Small intestine (tissue), 7 donors: ENCODE data around the gene HECTD4. TPM values are rescaled to one million over a fixed set of nuclear protein-coding genes. Genes with fewer than 3 reads are reported as not detected.

ENCODE experiments used
- DNase-seq, 2 donors: peaks; one replicate each; pipeline versions ENCODE4 v3.0.0 to v3.0.0-alpha.2; 2013
- FAIRE-seq: peaks from 2 replicates; lab custom pipeline; 2012; peaks lifted over from hg19 to GRCh38; lab: Jason Lieb, UNC
- H3K27ac ChIP-seq, 3 donors: one replicate each; pipeline ENCODE4 v1.5.1; 2013; ENCODE audit warnings: low read length in 2 of 3, mild to moderate bottlenecking in 2 of 3, control low read depth in 1 of 3, inconsistent platforms in 1 of 3, low read depth in 1 of 3, moderate library complexity in 1 of 3
- H3K27me3 ChIP-seq, 3 donors: one replicate each; pipeline ENCODE4 v1.6.1; 2013; ENCODE audit warnings: low read length in 3 of 3, inconsistent platforms in 1 of 3; ENCODE audit not compliant: control insufficient read depth in 3 of 3, insufficient read depth in 3 of 3
- H3K36me3 ChIP-seq, 3 donors: one replicate each; pipeline ENCODE4 v1.6.1; 2013; ENCODE audit warnings: low read length in 3 of 3, inconsistent platforms in 1 of 3, low read depth in 1 of 3, mild to moderate bottlenecking in 1 of 3, moderate library complexity in 1 of 3; ENCODE audit not compliant: control insufficient read depth in 3 of 3, insufficient read depth in 2 of 3
- H3K4me1 ChIP-seq, 3 donors: one replicate each; pipeline ENCODE4 v1.6.1; 2013; ENCODE audit warnings: low read length in 2 of 3, inconsistent platforms in 1 of 3, low read depth in 1 of 3, mild to moderate bottlenecking in 1 of 3, moderate library complexity in 1 of 3; ENCODE audit not compliant: control insufficient read depth in 3 of 3, insufficient read depth in 2 of 3
- H3K4me3 ChIP-seq, 3 donors: one replicate each; pipeline ENCODE4 v1.5.1; 2013; ENCODE audit warnings: low read length in 3 of 3, control low read depth in 1 of 3, inconsistent platforms in 1 of 3, low read depth in 1 of 3, mild to moderate bottlenecking in 1 of 3, moderate library complexity in 1 of 3
- H3K9me3 ChIP-seq, 2 donors: one replicate each; pipeline ENCODE4 v1.6.1; 2013; ENCODE audit warnings: low read depth in 1 of 2, low read length in 1 of 2; ENCODE audit not compliant: control insufficient read depth in 2 of 2, insufficient read depth in 1 of 2
- WGBS, 3 donors: extraction: QIAGEN DNeasy Blood & Tissue Kit; methylation state at CpG; one replicate each; pipeline ENCODE4 v1.1.7; 2013; 5-methylcytosine and 5-hydroxymethylcytosine counted together
- polyA plus RNA-seq, 4 donors: library from polyadenylated mRNA; stranded (reverse) in 3 of 4; unstranded in 1 of 4; fragments of 200-250 nt in 3 of 4; fragments of 120-200 nt in 1 of 4; gene quantifications; one replicate each; pipeline versions ENCODE4 v1.2.1 to v1.2.3, GENCODE V29; 2013
- donor health status: healthy with polysubstance abuse.
- donor health status: control.
- donor health status: control.
- donor health status: Bipolar disorder and iron deficiency.
- donor health status: healthy.

The HECTD4 gene
- polyA plus RNA-seq, 4 donors, result 6.1 to 33.4 (median 11.4) TPM

GRCh38 chr12:112327209-112327938 is 54.9 kb downstream of the HECTD4 start:
- Histone ChIP-seq H3K9me3 (no peaks in the 10 kb centered on the region), H3K27me3 (no peaks in the 10 kb centered on the region), H3K4me1 (peaks cover 0 to 2% (median 0%) of the 10 kb centered on the region in 3 donors), H3K36me3 (no peaks in the 10 kb centered on the region), H3K4me3 (no peak overlapping the region), H3K27ac (no peak overlapping the region)
- FAIRE-seq, result no peak
- WGBS, 3 donors, result 63 to 69% (median 64%) methylated on average over 7 of the region's 7 CpGs
- peak in 1 of 2 donors; percentile 8 for DNase-seq

DNA sequence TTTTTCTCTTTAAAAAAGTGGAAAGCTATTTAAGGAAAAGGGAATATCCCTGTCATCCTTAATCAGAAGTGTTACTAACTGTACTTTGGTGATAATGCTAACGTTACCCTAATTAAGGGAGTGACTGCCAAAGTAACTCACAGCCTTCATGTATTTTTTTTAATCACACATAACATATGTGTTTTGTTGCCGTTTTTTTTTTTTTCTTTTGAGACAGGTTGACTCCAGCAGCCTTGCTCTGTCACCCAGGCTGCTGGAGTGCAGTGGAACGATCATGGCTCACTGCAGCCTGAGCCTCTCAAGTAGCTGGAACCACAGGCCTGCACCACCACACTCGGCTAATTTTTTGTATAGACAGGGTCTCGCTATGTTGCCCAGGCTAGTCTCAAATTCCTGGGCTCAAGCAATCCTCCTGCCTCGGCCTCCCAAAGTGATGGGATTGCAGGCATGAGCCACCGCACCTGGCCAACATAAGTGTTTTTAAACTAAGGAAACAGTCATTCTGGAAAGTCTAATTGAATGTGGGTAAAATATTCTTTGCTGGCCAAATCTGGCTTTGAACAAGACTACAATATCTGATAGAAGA is 56.5 kb downstream of the HECTD4 start:
- H3K4me1 ChIP-seq, result peaks cover 0 to 2% (median 0%) of the 10 kb centered on the region in 3 donors
- 75 to 82% (median 80%) methylated on average over 7 of the region's 7 CpGs for WGBS, 3 donors
- no peak overlapping the region for H3K27ac ChIP-seq
- no peaks in the 10 kb centered on the region for H3K27me3 ChIP-seq
- FAIRE-seq (no peak), DNase-seq (no peak)
- no peak overlapping the region for H3K4me3 ChIP-seq
- H3K9me3 ChIP-seq, result no peaks in the 10 kb centered on the region
- H3K36me3 ChIP-seq, result no peaks in the 10 kb centered on the region

GRCh38 chr12:112325157-112325556 is 57.1 kb downstream of the HECTD4 start:
- FAIRE-seq (no peak), DNase-seq (no peak)
- Histone ChIP-seq H3K4me1 (peaks cover 0 to 2% (median 0%) of the 10 kb centered on the region in 3 donors), H3K9me3 (no peaks in the 10 kb centered on the region), H3K27ac (no peak overlapping the region), H3K4me3 (no peak overlapping the region), H3K27me3 (no peaks in the 10 kb centered on the region), H3K36me3 (no peaks in the 10 kb centered on the region)
- 77 to 97% (median 89%) methylated on average over 1 of the region's 1 CpG for WGBS, 3 donors

- WGBS, 3 donors, result 47 to 70% (median 62%) methylated on average over 4 of the region's 4 CpGs
- no peaks in the 10 kb centered on the region for H3K9me3 ChIP-seq
- no peaks in the 10 kb centered on the region for H3K27me3 ChIP-seq
- DNase-seq (no peak), FAIRE-seq (no peak)
- H3K4me1 ChIP-seq, result peaks cover 0 to 2% (median 0%) of the 10 kb centered on the region in 3 donors
- no peak overlapping the region for H3K4me3 ChIP-seq
- no peak overlapping the region for H3K27ac ChIP-seq
- peaks cover 0 to 11% (median 0%) of the 10 kb centered on the region in 3 donors for H3K36me3 ChIP-seq
Measured at GRCh38 chr12:112322882-112323547, 59.2 kb downstream of the HECTD4 start.

DNA sequence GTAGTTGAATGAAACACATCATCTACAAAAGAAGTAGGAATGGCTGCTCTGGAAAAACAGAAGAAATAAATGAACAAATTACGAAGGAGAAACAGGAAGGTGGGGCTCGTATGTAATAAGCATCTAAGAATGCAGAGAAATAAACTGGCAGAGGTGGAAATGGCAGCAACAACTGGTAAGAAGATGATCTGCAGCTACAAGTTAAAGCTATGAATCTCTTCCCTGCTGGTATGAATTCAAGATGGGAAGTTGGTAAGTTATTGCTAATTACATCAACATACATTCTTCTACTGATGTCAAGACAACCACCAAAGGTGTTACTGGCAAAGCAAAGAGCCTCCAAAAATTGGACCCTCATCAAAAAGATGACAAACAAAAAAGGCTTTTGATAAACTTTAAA is 59.8 kb downstream of the HECTD4 start:
- Histone ChIP-seq H3K27ac (no peak overlapping the region), H3K36me3 (peaks cover 0 to 13% (median 0%) of the 10 kb centered on the region in 3 donors), H3K9me3 (no peaks in the 10 kb centered on the region), H3K27me3 (no peaks in the 10 kb centered on the region), H3K4me1 (peaks cover 0 to 2% (median 0%) of the 10 kb centered on the region in 3 donors), H3K4me3 (no peak overlapping the region)
- 75 to 83% (median 82%) methylated on average over 2 of the region's 2 CpGs for WGBS, 3 donors
- no peak for FAIRE-seq
- DNase-seq, result no peak

- Histone ChIP-seq H3K4me3 (no peak overlapping the region), H3K9me3 (no peaks in the 10 kb centered on the region), H3K27me3 (no peaks in the 10 kb centered on the region), H3K27ac (no peak overlapping the region), H3K36me3 (peaks cover 0 to 15% (median 1%) of the 10 kb centered on the region in 3 donors), H3K4me1 (peaks cover 0 to 2% (median 0%) of the 10 kb centered on the region in 3 donors)
- FAIRE-seq, result no peak
- no peak for DNase-seq
Measured at GRCh38 chr12:112321245-112321644, 61.0 kb downstream of the HECTD4 start.

DNA sequence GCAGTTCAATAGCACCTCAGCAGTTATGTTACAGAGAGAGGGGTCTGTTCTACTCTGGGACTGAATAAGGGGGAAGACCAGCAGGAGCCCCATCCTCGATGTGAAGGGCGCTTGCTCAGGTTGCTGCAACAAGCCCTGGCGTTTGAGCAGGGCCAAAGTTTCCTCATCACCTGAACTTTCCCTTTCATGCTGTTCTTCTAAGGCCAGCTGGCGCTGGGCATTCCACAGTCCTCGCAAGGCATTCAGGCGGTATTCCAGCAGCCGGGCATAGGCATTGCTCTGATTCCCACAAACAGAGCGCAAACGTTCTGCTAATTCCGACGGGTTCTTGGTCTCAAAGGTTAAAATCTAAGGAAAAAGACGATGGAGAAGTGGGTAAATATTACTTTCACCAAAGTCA is 62.8 kb downstream of the HECTD4 start:
- WGBS, 3 donors, result 90 to 94% (median 91%) methylated on average over 12 of the region's 12 CpGs
- H3K4me1 ChIP-seq, result peaks cover 0 to 2% (median 0%) of the 10 kb centered on the region in 3 donors
- DNase-seq, result no peak
- no peaks in the 10 kb centered on the region for H3K27me3 ChIP-seq
- no peak overlapping the region for H3K4me3 ChIP-seq
- FAIRE-seq, result no peak
- no peaks in the 10 kb centered on the region for H3K9me3 ChIP-seq
- H3K27ac ChIP-seq, result no peak overlapping the region
- peaks cover 0 to 18% (median 1%) of the 10 kb centered on the region in 3 donors for H3K36me3 ChIP-seq

GRCh38 chr12:112317481-112317880 is 64.8 kb downstream of the HECTD4 start:
- H3K36me3 ChIP-seq, result peaks cover 0 to 25% (median 1%) of the 10 kb centered on the region in 3 donors
- no peak overlapping the region for H3K4me3 ChIP-seq
- no peaks in the 10 kb centered on the region for H3K4me1 ChIP-seq
- no peak for FAIRE-seq
- 83 to 97% (median 90%) methylated on average over 6 of the region's 6 CpGs for WGBS, 3 donors
- no peaks in the 10 kb centered on the region for H3K9me3 ChIP-seq
- DNase-seq, result no peak
- H3K27ac ChIP-seq, result no peak overlapping the region
- H3K27me3 ChIP-seq, result no peaks in the 10 kb centered on the region
